Measurements from ENCODE around the gene DGKB.

The DGKB gene

DNA sequence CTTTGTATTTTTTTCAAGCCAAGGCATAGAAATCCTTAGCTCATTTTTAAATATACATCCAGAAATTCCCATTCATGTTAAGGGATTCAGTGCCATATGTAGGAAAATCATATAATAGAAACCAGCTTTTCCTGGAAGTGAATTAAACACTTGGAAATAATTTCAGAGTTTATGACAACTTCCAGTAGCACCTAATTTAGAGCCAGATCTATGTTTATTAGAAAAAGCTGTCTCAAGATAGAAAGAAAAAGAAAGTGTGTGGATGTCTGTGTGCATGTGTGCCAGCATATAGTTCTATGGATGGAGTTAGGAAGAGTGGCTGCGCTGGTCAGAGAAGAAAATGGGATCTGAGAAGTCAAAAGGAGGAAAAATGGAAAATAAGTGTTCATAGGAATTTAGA lies 225.7 kb downstream of the DGKB start:
- no peak for DNase-seq

DNA sequence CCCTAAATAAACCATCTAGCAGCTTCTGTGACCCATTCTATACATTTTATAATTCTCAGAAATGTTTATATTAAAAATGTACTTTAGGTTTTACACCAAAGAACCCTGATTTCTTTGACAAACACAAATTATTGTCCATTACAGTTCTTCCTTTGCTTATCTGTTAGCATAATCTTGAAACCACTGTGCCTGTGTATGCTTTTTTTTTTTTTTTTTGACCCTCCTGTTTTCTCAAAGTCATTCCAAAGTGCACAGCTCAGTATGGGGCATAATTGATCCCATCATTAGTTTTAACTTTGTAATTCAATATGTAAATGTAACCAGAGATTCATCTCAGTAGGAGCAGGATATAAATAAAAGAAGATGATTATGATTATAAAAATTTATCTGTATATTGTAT lies 229.3 kb downstream of the DGKB start:
- DNase-seq: no peak

DNA sequence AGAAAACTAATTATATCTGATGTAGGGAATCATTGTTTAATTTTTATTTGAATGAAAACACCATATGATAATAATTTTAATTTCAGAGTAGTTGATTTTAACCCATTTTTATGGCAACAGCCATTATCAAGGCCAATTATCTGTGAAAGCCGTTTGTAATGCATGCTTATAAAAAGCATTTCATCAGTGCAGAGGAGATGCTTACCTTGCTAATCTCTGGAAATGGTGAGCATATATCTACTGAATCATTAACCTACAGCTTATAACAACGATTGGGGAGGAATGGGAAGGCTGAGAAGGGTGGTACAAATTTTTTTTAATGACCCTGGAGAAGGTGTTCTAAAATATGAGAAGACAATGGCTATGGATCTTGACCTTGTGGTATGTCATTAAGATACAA lies 235.6 kb downstream of the DGKB start:
- no peak for DNase-seq

DNA sequence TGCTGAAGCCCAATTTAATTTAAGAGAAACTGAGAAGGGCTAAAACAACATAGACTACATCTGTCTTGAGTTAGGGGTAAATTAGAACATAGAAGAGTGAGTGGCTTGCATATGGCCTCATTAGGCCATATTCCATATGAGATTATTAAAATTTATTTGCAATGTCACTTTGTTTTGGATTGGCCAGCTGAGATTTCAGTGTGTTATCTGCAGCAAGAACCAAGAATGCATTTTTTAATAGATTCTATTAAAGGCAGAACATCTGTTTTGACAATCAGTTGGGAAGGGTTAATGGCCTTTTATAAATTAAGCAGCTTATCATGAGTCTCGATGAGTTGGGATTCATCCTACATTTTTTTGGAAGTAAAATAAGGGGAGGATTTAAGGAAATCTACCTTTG lies 236.2 kb downstream of the DGKB start:
- no peak for DNase-seq

- DNase-seq: no peak
Measured at GRCh38 chr7:14639801-14640200, 262.8 kb downstream of the DGKB start.

DNA sequence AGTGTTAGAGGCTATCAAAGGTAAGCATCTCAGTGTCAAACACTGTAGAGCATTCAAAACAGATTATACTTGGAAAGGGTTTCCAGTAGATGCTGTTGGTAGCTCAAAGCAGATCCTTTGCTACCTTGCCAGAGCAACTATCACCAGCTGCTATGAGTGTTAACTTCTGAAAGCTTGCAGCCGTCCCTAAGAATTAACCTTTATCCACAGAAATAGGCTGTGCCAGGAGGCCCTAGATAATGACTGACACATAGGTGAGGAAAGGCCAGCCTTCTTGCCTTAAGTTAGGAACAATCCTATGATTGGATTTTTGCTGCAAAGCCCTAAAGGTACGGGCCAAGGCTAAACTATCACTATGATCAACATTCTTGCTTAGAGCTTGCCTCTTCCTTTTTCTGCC lies 263.2 kb downstream of the DGKB start:
- no peak for DNase-seq

DNA sequence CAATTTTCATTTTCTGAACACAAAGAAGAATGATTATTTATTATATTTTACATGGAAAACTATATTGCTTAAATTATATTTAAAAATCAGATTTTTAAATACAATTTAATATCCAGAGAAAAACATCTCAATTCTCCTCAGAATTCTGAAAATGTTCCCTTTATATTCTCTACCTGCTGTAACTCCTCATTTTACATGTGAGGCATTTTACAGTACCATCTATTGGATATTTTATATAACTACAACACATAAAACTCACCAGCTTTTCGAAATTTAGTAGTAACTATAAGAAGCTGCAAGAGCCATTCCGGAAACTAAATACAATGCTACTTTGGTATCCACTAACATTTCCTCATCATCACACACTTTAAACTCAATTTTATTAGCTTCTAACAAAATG lies 264.6 kb downstream of the DGKB start:
- no peak for DNase-seq

DNA sequence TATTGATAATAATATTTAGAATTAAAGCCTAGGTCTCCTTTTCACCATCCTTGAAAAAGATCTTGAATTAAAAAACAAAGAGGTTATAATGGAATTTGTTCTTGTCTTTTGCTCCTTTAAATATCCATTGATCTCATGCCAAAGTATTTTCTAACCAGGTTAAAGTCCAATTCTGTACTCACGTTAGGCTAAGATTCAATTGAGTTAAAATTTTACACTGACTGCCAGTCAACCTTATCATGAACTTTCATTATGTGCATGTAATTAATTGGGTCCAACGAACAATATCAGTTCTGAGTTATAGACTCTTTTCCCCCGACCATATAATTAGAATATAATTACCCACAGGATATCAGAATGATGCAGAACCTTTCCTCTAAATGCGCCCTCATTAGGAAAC lies 266.6 kb downstream of the DGKB start:
- no peak for DNase-seq

DNA sequence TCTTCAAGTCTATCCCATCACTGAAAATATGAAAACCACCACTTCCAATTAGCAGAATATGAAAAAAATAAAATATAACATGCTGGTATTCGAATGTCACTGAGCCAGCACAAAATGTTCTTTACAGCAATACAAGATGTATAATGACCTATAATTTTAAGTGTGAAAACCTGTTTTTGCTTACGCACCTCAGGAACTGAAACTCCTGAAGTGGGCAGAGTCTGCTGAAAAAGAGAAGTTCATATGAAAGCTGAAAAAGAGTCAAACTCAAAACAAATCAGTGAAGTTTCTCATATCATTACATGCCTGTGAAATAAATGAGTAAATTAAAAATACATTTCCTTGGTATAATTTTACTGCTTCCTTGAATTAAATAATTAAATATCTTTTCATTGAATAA lies 272.5 kb downstream of the DGKB start:
- DNase-seq: no peak

DNA sequence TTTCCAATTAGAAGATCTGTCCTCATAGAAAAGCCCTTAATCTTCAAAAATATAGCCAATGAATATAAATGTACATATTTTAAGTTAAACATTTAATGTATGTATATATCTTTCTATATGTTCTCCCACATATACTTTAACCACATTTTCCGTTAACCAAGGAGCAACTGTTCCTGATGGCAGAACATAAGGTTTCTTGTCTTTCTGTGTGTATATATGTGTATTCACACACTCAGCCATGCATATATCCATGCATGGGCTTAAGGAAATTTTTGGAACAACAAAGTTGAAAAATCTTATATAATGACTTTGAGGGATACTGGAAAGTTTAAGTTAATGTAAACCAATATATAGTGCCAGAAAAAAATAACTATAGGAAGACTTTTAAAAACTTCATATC lies 274.0 kb downstream of the DGKB start:
- DNase-seq: no peak

DNA sequence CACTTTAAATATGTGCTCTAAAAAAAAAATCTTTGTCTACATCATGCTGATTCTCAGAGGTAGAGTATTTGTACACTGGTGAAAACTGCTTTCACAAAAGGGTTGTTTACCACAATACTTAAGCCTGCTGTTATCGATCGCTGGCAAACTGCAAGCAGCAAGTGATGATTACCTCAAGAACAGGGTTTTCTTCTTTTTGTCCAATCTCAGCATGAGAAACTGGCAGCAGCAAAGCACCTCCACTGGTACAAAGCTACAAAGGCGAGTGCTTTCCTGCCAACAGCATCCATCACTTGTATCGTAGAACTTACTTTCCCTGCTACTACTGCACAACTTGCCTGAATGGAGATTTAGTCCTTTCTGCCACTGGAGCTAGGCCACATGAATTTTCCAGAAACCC lies 276.5 kb downstream of the DGKB start:
- DNase-seq: no peak

- DNase-seq: no peak
Measured at GRCh38 chr7:14622559-14622958, 280.0 kb downstream of the DGKB start.

GRCh38 chr7:14606101-14606500 lies 296.4 kb downstream of the DGKB start:
- DNase-seq: no peak

DNA sequence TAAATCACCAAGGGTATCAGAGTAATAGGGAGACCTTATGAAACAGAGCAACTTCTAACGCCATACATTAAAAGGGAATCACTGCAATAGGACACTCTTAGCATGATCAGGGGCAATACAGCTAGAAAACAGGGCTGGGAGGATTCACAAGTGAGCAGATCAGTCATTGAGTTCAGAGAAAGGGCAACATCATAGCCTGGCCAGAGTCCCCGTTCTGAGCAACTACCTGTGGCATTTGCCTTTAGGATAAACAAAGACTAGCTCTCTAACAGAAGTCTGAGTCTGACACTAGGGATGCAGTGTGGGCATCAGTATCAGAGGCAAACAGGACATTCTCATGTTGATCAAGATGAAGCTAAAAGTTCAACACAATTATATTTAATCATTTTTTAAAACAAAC lies 297.9 kb downstream of the DGKB start:
- DNase-seq: no peak

DNA sequence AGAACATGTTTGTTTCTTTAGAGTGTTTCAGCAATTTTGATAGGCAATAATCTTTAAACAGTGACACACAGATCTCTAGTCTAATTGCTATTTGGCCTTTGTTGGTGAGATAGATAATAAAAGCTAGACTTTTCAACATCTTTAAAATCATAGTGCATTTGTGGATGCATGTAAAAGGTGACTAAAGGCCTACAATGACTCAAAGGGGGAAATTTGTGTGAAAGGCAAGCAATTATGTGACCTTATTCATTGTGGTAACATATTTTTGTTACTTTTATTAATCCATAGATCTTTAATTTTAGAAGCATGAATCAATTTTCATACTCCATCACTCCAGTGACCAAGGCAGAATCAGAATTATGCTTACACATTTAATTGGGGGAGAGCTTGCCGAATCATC lies 299.7 kb downstream of the DGKB start:
- DNase-seq: no peak

DNA sequence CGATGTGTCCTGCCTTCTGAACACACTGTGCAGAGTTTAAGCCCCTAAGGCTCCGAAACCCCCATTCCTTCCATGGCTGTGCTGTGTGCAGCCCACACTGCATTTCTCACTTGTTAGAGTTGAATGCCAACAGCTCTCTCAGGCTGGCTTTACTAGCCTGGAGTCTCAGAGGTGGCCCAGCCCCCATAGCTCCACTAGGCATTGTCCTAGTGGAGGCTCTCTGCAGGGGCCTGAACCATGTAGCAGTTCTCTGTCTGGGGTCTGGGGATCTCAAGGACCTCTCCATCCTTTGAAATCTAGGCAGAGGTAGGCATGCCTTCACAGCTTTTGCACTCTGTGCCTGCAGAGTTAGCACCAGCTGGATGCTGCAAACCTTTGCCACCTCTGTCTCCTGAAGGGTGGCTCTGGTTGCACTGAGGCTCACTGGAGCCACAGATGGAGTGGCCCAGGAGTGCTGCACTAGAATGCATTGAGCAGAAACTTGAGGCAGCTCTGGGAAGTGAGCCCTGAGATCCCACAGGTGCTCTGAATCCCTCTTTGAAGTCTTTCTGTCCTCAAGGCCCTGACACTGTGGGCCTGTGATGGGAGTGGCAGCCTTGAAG lies 301.7 kb downstream of the DGKB start:
- no peak for DNase-seq

DNA sequence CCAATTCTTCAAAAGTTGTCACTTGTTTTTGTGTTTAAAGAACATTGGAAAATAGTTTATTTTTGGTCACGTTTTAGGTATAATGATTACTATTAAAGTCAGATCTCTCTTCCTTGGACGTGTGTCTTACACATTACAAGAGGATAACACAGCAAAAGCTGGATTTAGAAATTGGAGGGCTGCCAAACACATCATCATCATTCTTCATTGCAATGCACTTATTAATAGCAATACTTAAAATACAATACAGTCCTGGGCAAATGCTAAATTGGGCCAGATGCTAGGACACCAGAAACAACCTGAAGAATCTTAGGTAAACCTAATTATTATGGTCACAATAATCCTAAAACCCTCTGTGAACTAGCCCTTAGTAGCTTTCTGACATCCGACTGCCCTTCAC lies 303.6 kb downstream of the DGKB start:
- no peak for DNase-seq

- no peak for DNase-seq
Measured at GRCh38 chr7:14596421-14596820, 306.1 kb downstream of the DGKB start.

DNA sequence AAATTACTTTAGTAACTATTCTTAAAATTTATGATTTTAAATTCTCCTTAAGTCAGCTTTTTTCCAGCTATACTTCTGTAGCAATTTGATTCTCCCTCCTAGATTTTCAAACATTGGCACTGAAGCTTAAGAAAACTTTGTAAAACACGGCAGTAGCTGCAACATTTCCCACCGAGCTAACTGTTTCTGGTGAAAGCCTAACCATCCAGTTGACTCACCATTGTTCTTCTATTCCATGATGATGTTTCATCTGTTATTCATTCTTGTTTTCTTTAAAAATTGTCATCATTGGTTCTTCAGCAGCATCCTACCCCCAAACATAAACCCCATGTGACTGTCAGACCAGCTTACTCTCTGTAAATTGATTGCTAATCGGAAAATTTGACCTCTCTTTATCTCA lies 312.3 kb downstream of the DGKB start:
- no peak for DNase-seq

GRCh38 chr7:14585232-14585631 lies 317.3 kb downstream of the DGKB start:
- no peak for DNase-seq

DNA sequence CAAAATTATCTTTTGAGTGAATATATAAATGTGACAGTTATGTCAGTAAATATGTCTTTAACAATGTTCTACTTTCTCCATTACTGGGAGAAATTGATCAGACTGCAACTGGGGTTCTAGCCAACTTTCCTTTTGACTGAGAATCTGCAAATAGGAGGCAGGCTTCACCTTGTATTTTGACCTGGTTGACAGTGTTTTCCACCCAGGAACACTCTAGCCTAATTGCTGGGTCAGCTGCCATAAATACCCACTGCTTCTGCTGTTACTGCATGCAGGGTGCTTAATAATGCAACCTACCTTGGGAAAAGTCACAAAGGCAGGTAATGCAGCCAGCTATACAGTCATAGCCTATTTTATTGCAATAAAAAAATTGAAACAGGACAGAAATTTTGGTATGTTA lies 319.0 kb downstream of the DGKB start:
- no peak for DNase-seq

DNA sequence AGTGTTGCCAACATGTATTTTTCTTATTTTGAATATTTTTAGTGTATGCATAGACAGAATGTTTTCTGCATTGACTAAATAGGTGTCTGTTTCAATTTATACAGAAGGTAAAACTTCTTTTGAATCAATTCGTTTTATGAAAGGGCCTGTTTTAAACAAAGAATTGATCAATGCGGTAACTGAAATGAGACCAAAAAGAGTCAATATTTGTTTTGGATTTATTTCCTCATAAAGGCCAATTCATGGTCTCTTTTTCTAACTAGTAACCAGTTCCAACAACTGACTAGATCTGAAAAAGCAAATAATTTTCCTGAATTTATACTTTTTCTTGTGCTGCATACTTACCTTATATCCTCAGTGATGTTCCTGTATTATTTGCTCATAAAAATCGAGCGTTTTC lies 320.5 kb downstream of the DGKB start:
- DNase-seq: no peak

DNA sequence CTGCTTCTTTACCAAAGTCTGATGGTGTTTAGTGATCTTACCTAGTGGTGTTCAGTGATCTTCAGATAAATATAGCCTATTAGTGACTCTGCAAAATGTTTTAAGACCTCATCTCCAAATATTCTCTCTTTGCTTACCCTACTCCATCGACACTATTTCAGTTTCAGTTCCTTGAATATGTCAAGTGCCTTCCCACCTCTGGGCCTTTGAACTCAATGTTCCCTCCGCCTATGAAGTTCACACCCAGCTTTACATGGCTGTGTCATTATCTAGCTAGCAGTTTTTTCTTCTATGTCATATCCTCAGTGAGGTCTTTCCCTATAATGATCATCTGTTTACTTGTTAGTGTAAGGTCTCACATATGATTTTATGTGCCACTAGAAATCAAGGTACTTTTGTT lies 322.6 kb downstream of the DGKB start:
- no peak for DNase-seq

DNA sequence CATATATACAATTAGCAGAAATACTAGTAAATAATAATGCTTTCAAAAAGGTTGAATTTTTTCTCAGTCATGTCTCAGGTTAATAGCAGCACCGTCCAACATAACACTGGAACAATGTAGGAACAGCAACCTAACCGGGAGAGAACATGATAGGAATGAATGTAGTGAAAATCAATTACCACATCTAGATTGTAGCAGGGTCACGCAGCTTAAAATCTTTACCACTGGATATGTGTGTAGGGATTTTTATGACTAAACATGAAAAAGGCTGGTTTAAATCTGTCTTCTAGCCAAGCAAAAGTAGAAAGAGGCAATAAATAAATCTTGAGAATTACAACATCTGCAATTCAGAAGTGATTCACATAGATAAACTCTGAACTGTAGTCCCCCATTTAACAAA lies 326.0 kb downstream of the DGKB start:
- DNase-seq: no peak

DNA sequence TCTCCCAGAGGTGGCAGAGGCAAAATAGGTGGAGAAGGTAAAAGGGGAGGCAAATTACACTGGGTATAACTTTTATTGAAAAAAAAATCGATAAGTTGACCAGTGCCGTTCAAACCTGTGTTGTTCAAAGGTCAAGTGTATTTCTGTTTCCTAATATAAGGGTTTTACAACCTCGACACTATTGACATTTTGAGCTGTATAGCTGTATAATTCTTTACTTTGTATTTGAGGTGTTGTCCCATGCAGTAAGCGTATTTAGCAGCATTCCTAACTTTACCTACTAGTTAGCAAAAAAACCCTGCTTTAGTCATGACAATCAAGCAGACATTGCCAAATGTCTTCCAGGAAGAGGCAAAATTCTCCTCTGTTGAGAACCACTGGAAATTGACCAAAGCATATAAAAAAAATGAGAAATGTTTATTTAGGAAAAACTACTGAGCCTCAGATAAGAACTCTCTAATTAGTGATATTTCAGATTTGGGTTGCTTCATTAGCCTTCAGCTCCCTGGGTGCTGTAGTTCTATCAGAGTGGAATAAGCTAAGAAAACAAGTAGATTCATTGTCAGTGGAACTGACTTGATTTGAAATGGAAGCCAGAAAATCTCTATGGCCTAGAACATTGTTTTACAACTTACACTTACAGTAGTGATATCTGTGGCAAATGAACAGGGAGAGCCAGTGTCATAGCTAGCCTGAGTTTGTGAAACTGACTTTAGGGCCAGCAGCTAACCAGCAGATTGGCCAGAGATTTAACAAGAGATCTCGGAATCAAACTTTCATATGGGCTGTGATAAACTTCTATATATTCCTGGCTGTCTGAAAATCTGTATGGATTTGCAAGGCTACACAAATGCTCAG lies 331.6 kb downstream of the DGKB start:
- no peak for DNase-seq
